Measurements from ENCODE around the gene ADARB2.
"Not testable (repeated sequence)": the region's sequence is repeated elsewhere in the genome, so short reads cannot be mapped to it uniquely, and the experiment has no call there.

Gene ADARB2

DNA sequence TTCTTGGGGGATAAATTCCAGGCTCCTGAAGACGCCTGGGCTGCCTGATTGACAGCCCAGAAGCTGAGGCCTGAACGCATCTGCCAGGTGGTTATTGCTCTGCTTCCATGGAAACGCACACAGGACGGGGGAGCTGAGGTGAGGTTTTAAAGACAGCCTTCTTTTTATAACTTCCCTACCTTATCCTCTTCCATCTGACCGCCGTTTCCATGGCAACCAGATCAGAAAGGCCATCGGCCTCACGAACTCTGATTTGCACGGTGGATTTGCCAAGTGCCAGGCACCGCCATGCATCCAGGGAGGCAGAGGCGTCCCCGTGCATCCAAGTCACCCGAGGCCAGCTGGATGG is 260.9 kb downstream of the ADARB2 start:
- no peak for DNase-seq

- no peak for DNase-seq
These were observed 261.4 kb downstream of the ADARB2 start for GRCh38 chr10:1475771-1476454.

DNA sequence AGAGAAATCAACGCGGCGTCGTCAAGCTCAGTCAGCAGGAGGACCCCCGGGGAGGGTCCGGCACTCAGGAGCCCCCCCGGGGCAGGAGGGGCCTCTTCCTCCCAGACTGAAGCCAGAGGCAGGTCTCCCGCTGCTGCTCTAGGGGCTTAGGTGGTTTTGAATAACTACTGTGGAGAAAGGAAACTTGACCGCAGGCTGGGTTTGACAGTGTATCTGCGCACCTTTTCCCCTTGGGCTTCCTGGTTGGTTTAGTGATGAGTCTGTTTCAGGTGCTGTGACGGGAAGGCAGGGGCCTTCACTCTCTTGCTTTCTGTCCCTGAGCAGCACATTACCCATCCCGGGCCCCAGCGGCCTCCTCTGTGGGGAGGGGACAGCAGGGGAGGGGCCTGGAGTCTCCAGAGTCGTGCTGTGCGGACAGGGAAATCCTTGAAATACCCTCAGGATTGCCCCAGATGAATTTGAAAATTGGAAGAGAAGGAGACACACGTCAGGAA is 262.2 kb downstream of the ADARB2 start:
- no peak for DNase-seq

DNA sequence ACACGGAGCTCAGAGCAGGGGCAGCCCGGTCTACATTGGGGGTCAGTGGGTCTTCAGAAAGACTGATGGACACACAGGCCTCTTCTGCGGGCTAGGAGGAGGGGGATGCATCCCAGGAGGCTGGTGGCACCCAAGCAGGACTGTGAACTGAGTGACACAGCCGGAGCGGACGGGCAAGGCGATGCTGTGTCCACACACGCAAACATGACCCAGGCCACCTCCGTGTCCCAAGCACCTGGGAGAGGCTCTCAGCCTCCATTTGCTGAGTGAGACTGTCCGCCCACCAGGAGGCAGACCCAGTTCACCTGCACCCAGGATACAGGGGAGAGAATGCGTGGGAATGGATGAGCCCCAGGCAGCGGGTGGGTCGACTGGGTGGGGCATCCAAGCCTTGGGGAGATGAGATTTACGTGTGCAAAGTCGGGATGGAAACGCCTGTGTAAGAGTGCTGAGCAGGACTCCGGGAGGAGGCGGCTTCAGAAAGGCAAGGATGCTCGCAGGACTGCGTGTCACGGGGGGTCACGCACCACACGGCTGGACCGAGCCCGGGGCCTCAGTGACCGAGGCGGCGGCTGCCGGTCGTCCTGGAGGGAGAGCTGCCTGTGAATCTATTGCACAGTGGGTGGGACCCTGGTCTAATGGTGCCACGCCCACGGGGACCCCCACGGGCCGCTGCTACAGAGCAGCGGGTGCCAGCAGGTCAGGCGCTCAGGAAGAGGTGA is 262.8 kb downstream of the ADARB2 start:
- no peak for DNase-seq

DNA sequence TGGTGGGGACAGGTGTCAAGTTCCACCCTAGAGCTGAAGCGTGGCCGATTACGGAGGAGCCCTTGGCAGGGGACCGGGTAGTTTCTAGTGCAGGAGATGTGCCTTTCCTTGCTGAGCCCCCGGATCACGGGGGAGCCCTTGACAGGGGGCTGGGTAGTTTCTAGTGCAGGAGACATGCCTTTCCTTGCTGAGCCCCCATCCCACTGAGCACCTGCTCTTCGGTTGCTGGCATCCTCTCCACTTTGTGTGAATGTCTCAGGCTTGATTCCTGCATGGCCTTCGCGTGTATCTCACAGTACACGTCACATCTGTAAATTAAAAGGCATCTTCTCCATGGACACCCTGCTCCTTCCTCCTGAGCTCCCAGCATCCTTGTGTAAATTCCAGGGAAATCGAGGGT is 263.5 kb downstream of the ADARB2 start:
- DNase-seq: no peak

DNA sequence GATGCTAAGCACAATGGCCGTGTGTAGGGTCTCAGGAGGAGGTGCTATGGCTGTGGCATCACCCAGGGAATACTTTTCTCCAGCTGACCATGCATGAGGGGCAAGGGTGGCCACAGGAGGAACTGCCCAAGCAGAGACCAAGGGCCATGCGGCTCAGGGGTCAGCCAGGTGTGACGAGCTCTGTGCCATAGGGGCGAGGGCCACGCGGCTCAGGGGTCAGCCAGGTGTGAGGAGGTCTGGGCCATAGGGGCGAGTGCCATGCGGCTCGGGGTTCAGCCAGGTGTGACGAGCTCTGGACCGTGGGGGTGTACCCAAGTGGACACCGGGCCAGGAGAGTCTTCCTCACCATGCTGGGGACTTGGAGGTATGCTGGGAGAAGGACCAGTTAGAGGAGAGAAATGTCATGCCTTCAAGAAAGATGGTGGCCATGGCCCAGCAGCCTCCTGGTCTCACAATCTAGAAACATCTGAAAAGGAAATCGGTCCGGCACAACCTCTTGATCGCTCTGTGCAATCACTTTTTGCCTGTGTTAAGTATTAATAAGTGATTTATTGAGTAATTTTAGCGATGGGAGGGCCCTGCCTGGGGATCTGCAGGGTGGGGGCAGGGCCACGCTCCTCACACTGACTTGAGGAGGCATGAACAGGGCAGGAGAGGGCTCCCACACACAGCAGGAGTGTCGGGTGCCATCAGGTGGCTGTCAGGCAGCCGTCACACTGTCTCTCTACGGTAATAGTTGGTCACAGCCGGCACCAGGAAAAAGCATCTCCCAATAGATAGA is 265.0 kb downstream of the ADARB2 start:
- DNase-seq: no peak

DNA sequence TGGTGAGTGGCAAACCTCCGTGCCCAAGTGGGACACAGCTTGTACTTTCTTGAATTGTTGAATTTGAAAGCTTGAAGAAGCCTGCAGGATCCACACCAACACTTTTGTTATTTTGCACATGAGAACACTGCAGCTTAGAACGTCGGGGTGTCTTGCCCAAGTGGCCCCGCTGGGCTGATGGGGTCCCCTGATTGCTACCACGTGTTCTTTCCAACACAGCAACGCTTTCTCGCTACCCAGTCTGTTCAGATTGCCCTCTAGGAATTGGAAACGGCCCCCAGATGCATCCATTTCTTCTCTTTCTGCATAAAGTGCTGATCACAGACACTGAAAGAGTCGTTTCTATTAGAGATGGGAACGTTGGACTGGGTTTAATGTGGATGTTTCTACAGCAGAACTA is 268.5 kb downstream of the ADARB2 start:
- DNase-seq: no peak

- DNase-seq: no peak
These were observed 269.8 kb downstream of the ADARB2 start for GRCh38 chr10:1467334-1468076.

GRCh38 chr10:1465993-1466764 is 271.1 kb downstream of the ADARB2 start:
- DNase-seq: no peak

GRCh38 chr10:1465418-1465911 is 271.9 kb downstream of the ADARB2 start:
- no peak for DNase-seq

DNA sequence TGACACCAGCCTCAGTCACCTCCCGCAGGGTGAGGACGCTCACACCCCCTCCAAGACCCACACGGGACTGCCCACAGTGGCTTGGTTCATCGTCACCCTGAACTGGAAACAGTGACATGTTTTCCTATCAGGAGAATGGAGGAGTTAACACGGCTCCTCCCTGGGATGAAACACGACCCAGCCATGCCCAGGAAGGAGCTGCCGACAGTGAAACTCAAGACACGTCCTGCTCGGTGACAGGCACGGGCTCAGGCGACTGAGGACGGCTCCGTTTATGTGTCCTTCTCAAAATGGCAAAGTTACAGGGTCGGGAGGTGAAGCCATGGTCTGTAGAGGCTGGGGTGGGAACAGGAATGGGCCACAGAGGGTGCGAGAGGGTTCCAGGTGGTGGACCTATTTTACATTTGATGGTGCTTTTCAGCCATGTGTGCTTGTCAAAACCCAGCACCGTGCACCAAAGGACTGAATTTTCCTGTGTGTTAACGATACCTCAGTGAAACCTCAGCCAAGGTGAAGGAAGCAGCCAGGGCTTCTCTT is 272.4 kb downstream of the ADARB2 start:
- no peak for DNase-seq

- DNase-seq: not testable (repeated sequence)
These were observed 273.4 kb downstream of the ADARB2 start for GRCh38 chr10:1463971-1464370.

DNA sequence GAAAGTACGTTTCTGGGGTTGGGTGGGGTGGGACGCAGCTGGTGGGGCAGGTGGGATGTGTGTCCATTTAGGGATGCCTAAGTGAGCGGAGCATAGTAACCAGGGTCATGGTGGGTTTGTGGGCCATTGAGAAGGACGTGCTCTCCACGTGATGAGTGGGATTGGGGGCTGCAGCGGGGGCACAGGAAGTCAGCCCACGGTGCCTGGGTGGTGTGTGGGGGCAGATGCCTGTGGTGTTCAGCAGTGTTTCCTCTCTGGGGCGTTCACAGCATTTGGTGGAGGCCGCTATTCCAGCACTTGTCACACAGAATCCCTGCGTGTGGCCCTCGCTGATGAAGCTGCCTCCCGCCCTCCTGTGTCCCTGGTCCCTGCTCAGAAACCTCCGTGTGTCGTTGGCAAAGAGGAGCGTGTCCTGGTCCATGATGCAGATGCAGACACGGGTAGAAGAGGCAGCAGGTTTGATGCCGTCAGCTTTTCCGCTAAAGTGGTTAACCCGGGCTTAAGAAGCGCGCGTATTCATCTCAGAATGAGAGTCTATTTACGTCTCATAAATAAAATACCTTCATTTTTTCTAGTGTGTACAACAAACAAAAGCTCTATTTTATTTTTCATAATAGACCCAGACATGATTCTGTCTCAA is 274.2 kb downstream of the ADARB2 start:
- no peak for DNase-seq

DNA sequence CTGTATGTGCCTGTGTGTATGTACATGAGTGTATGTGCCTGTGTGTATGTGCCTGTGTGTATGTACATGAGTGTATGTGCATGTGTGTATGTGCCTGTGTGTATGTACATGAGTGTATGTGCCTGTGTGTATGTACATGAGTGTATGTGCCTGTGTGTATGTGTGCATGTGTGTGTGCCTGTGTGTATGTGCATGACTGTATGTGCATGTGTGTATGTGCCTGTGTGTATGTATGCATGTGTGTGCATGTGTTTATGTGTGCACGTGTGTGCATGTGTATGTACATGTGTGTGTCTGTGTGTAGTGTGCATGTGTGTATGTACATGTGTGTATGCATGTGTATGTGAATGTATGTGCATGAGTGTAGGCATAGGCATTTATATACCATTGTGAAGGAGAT is 274.8 kb downstream of the ADARB2 start:
- no peak for DNase-seq

DNA sequence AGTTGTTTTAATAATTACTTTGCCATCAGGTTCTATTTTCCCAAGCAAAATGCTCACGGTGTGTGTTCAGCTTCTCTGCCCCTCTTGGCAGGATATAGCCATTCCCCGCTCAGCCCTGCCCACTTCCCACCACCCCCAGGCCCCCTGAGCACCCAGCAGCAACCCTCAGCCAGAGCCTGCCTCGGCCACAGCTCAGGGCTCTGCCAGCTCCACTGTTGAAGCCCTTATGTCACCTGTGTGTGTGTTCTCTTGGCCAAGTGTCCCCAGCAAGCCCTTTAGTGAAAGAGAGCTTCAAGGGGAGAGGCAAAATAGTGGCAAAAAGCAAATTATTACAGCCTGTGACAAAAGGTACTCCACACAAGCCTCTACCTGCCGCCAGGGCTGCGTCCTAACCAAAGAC is 275.3 kb downstream of the ADARB2 start:
- no peak for DNase-seq

DNA sequence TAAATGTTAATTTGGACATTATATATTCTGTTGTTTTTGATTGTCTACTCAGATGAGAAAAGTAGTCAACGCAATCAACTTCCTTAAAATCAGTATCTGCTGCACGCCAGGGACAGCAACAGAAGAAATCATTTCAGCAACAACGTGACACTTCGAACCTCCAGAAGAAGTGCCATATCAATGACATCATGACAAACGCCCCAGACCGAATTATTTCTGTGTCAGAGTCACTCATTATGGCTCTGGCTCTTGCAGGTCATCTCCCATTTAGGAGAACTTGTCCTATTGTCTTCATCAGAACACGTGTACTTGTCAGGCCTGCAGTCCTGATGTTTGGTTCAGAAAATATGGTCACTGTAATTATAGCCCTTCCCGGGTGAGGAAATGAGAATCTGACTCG is 276.3 kb downstream of the ADARB2 start:
- no peak for DNase-seq

DNA sequence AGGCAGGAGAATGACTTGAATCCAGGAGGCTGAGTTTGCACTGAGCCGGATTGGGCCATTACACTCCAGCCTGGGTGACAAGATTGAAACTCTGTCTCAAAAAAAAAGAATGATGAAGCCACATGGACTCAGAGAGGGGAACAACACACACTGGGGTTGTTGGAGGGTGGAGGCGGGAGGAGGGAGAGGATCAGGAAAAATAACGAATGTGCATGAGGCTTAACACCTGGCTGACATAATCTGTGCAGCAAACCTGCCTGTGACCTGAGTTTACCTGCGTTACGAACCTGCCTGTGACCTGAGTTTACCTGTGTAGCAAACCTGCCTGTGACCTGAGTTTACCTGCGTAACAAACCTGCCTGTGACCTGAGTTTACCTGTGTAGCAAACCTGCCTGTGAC is 277.7 kb downstream of the ADARB2 start:
- DNase-seq: not testable (repeated sequence)

DNA sequence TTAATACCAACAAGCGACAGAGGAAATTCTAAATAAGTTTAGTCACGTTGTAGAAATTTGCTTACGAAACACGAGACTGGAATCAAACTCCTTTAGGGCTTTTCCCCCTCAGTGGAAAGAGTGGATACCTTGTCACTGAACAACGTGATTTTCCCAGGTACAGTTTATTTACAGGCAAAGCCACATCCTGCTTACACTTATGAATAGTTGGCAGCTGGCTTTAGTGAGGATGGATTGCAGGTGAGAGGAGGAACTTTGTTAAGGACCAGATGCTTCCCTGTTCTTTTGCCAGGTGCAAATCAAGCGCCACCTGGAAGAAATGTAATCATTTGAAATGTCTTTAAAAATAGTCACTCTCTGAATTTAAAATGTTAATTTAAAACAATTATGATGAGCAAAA is 282.4 kb downstream of the ADARB2 start:
- DNase-seq: no peak

- peak; percentile 48 for DNase-seq
These were observed 282.9 kb downstream of the ADARB2 start for GRCh38 chr10:1454428-1454827.

- no peak for DNase-seq
These were observed 284.5 kb downstream of the ADARB2 start for GRCh38 chr10:1452777-1453176.

DNA sequence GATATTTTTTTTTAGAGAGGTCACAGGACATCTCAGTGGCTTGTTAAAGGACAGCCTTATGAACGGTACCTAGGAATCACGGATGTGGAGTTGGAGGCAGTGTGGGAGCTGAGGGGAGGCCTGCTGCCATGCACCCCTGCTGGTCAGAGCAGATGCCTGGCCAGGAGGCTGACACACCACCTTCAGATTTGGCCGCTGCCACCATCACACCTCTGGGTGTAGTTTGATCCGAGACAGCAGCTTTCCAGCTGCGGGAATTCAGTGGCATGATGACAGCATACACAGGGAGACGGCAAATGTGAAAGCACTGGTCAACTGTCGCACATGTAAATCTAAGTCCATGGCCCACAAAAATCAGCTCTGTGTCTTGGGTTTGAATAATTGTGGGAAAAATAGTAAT is 285.4 kb downstream of the ADARB2 start:
- DNase-seq: no peak

Data from CD4-positive, alpha-beta T cell treated with Interferon gamma for 1 hour (primary cell).